SK-N-SH treated with all-trans-retinoic acid at 6 μM for 48 hours (cell line): ENCODE data around the gene DNAI4.

Source experiments
- ATAC-seq: fragments of 200-7000 bp; cut with Tn5 transposase; 3 replicates; pipeline ENCODE4 v1.9.1; 2020; ENCODE audit warnings: mild to moderate bottlenecking, moderate library complexity
- ARNTL ChIP-seq: fragments of 450-650 bp; formaldehyde crosslinking; IDR thresholded peaks from 2 replicates; pipeline ENCODE4 v1.5.0; 2020; ENCODE audit warnings: low read depth, mild to moderate bottlenecking, moderate library complexity, borderline replicate concordance
- BACH2 ChIP-seq: fragments of 250-450 bp; sonication (Bioruptor Pico); IDR thresholded peaks from 2 replicates; pipeline ENCODE4 v1.9.0; 2021; ENCODE audit warnings: mild to moderate bottlenecking, borderline replicate concordance
- CREB5 ChIP-seq: fragments of 250-450 bp; sonication (Bioruptor Pico); IDR thresholded peaks from 2 replicates; pipeline ENCODE4 v1.5.1; 2020; ENCODE audit warnings: low read depth, mild to moderate bottlenecking, moderate library complexity
- CSDC2 ChIP-seq: fragments of 250-450 bp; sonication (Bioruptor Pico); IDR thresholded peaks from 2 replicates; pipeline ENCODE4 v1.5.0; 2020; ENCODE audit warnings: mild to moderate bottlenecking, moderate library complexity
- CSRNP3 ChIP-seq: fragments of 250-450 bp; sonication (Bioruptor Pico); IDR thresholded peaks from 2 replicates; pipeline ENCODE4 v1.5.1; 2021; ENCODE audit warnings: mild to moderate bottlenecking, moderate library complexity
- ESRRG ChIP-seq: fragments of 250-450 bp; sonication (Bioruptor Pico); IDR thresholded peaks from 2 replicates; pipeline ENCODE4 v1.6.1; 2021; ENCODE audit warnings: mild to moderate bottlenecking
- GLIS3 ChIP-seq: fragments of 250-450 bp; sonication (Bioruptor Pico); IDR thresholded peaks from 2 replicates; pipeline ENCODE4 v1.5.0; 2020; ENCODE audit warnings: mild to moderate bottlenecking, moderate library complexity
- ISL1 ChIP-seq: fragments of 250-450 bp; sonication (Bioruptor Pico); IDR thresholded peaks from 2 replicates; pipeline ENCODE4 v2.1.2; 2022; ENCODE audit warnings: mild to moderate bottlenecking, moderate library complexity
- OSR1 ChIP-seq: fragments of 250-450 bp; sonication (Bioruptor Pico); IDR thresholded peaks from 2 replicates; pipeline ENCODE4 v1.8.0; 2022; ENCODE audit warnings: moderate library complexity, mild to moderate bottlenecking, inconsistent platforms
- PATZ1 ChIP-seq: fragments of 250-450 bp; sonication (Bioruptor Pico); IDR thresholded peaks from 2 replicates; pipeline ENCODE4 v1.8.0; 2020; ENCODE audit warnings: mild to moderate bottlenecking, moderate library complexity, borderline replicate concordance
- PPARA ChIP-seq: fragments of 250-450 bp; sonication (Bioruptor Pico); IDR thresholded peaks from 2 replicates; pipeline ENCODE4 v1.5.0; 2020; ENCODE audit warnings: mild to moderate bottlenecking, borderline replicate concordance
- SNAI2 ChIP-seq: fragments of 250-450 bp; sonication (Bioruptor Pico); IDR thresholded peaks from 2 replicates; pipeline ENCODE4 v1.5.0; 2020; ENCODE audit warnings: mild to moderate bottlenecking, moderate library complexity
- TCF4 ChIP-seq: fragments of 250-450 bp; sonication (Bioruptor Pico); IDR thresholded peaks from 2 replicates; pipeline ENCODE4 v1.8.0; 2021; ENCODE audit warnings: mild to moderate bottlenecking, moderate library complexity, borderline replicate concordance
- TOX ChIP-seq: fragments of 250-450 bp; sonication (Bioruptor Pico); IDR thresholded peaks from 2 replicates; pipeline ENCODE4 v1.8.0; 2021; ENCODE audit warnings: mild to moderate bottlenecking, moderate library complexity, borderline replicate concordance
- TSHZ2 ChIP-seq: fragments of 250-450 bp; sonication (Bioruptor Pico); IDR thresholded peaks from 2 replicates; pipeline ENCODE4 v1.5.0; 2020; ENCODE audit warnings: mild to moderate bottlenecking, moderate library complexity
- ZC3H10 ChIP-seq: fragments of 250-450 bp; sonication (Bioruptor Pico); IDR thresholded peaks from 2 replicates; pipeline ENCODE4 v1.5.1; 2021; ENCODE audit warnings: mild to moderate bottlenecking, moderate library complexity
- ZFP3 ChIP-seq: fragments of 250-450 bp; sonication (Bioruptor Pico); IDR thresholded peaks from 2 replicates; pipeline ENCODE4 v1.5.0; 2020; ENCODE audit warnings: mild to moderate bottlenecking, moderate library complexity
- ZFP30 ChIP-seq: fragments of 450-650 bp; formaldehyde crosslinking; IDR thresholded peaks from 2 replicates; pipeline ENCODE4 v1.5.0; 2022; ENCODE audit warnings: mild to moderate bottlenecking, moderate library complexity
- ZNF565 ChIP-seq: fragments of 450-650 bp; formaldehyde crosslinking; conservative IDR thresholded peaks from 2 replicates; pipeline ENCODE4 v1.5.0; 2020; ENCODE audit warnings: low read depth, mild to moderate bottlenecking, moderate library complexity
- ZNF70 ChIP-seq: fragments of 450-650 bp; formaldehyde crosslinking; IDR thresholded peaks from 2 replicates; pipeline ENCODE4 v1.5.0; 2020; ENCODE audit warnings: mild to moderate bottlenecking, moderate library complexity
- ZNF8 ChIP-seq: fragments of 450-650 bp; formaldehyde crosslinking; IDR thresholded peaks from 2 replicates; pipeline ENCODE4 v1.5.0; 2020; ENCODE audit warnings: mild to moderate bottlenecking, moderate library complexity

DNAI4 gene

GRCh38 chr1:66777831-66778230 is 146.8 kb downstream of the DNAI4 start (continued):
- TF ChIP-seq PATZ1 (CRISPR knock-in tag), result no peak
- no peak for TF ChIP-seq ZFP3 (CRISPR knock-in tag)
- no peak for TF ChIP-seq OSR1 (CRISPR knock-in tag)
- TF ChIP-seq ZNF565 (CRISPR knock-in tag), result no peak
- TF ChIP-seq GLIS3 (CRISPR knock-in tag), result no peak
- no peak for TF ChIP-seq CSDC2
- no peak for TF ChIP-seq ARNTL (CRISPR knock-in tag)
- no peak for TF ChIP-seq ESRRG (CRISPR knock-in tag)
- TF ChIP-seq CREB5 (CRISPR knock-in tag), result no peak
- TF ChIP-seq ZC3H10, result no peak

- TF ChIP-seq ZNF70 (no peak), TOX (CRISPR knock-in tag) (no peak), CSRNP3 (CRISPR knock-in tag) (no peak), TSHZ2 (CRISPR knock-in tag) (no peak), SNAI2 (CRISPR knock-in tag) (no peak)
- TF ChIP-seq, all 23 proteins: peak for 0
- no peak for ATAC-seq
Measured at GRCh38 chr1:66775646-66776045, 149.0 kb downstream of the DNAI4 start.

GRCh38 chr1:66774438-66774837 is 150.2 kb downstream of the DNAI4 start:
- ATAC-seq, result no peak
- no peak for TF ChIP-seq ESRRG (CRISPR knock-in tag)
- TF ChIP-seq GLIS3 (CRISPR knock-in tag), result no peak
- TF ChIP-seq CSDC2, result no peak
- no peak for TF ChIP-seq SNAI2 (CRISPR knock-in tag)
- TF ChIP-seq ARNTL (CRISPR knock-in tag), result no peak
- TF ChIP-seq PATZ1 (CRISPR knock-in tag), result no peak
- TF ChIP-seq ZNF8 (CRISPR knock-in tag), result no peak
- no peak for TF ChIP-seq CREB5 (CRISPR knock-in tag)
- no peak for TF ChIP-seq TOX (CRISPR knock-in tag)
- no peak for TF ChIP-seq ZFP3 (CRISPR knock-in tag)
- no peak for TF ChIP-seq TCF4

- ATAC-seq, result no peak
- TF ChIP-seq ZFP30 (CRISPR knock-in tag) (no peak), CSRNP3 (CRISPR knock-in tag) (no peak), ESRRG (CRISPR knock-in tag) (no peak), TCF4 (no peak), TOX (CRISPR knock-in tag) (no peak), ZNF70 (no peak), ZC3H10 (no peak), OSR1 (CRISPR knock-in tag) (no peak), PATZ1 (CRISPR knock-in tag) (no peak), BACH2 (CRISPR knock-in tag) (no peak), ISL1 (CRISPR knock-in tag) (no peak), PPARA (CRISPR knock-in tag) (no peak), ZNF8 (CRISPR knock-in tag) (no peak)
Measured at GRCh38 chr1:66773227-66773626, 151.4 kb downstream of the DNAI4 start.
